Neural cell (in vitro differentiated cells): ENCODE results near the gene SUCLG2. TPM values are rescaled to one million over a fixed set of nuclear protein-coding genes. Genes with fewer than 3 reads are reported as not detected.

ENCODE experiments used
- H2AFZ ChIP-seq: fragments of 200-600, 300-800 bp; sonication (generic), shearing (Covaris generic); 2 replicates; pipeline ENCODE4 v1.6.0; 2014; ENCODE audit warnings: low read depth, mild to moderate bottlenecking, antibody characterized with exemption, low read length, moderate library complexity
- H3F3A ChIP-seq: fragments of 200-600 bp; shearing (Covaris generic); 2 replicates; pipeline ENCODE4 v1.6.1; 2016; ENCODE audit warnings: mild to moderate bottlenecking, moderate library complexity, mixed read lengths, antibody characterized with exemption, low read length; ENCODE audit not compliant: insufficient read depth, poor library complexity, severe bottlenecking
- H3K27ac ChIP-seq: fragments of 200-600, 300-800 bp; sonication (generic), shearing (Covaris generic); 2 replicates; pipeline ENCODE4 v1.5.1; 2014; ENCODE audit warnings: mild to moderate bottlenecking, low read length, moderate library complexity
- H3K27me3 ChIP-seq: fragments of 300-800, 200-600 bp; sonication (generic), shearing (Covaris generic); 2 replicates; pipeline ENCODE4 v1.6.0; 2014; ENCODE audit warnings: mild to moderate bottlenecking, low read depth, low read length, moderate library complexity; ENCODE audit not compliant: insufficient read depth
- H3K36me3 ChIP-seq: fragments of 300-800, 200-600 bp; sonication (generic), shearing (Covaris generic); 2 replicates; pipeline ENCODE4 v1.5.1; 2014; ENCODE audit warnings: mild to moderate bottlenecking, antibody characterized with exemption, low read length, moderate library complexity; ENCODE audit not compliant: insufficient read depth
- H3K4me2 ChIP-seq: fragments of 300-800, 200-600 bp; sonication (generic), shearing (Covaris generic); 2 replicates; pipeline ENCODE4 v1.6.0; 2014; ENCODE audit warnings: mild to moderate bottlenecking, low read length
- H3K4me3 ChIP-seq: fragments of 300-800, 200-600 bp; sonication (generic), shearing (Covaris generic); 2 replicates; pipeline ENCODE4 v1.5.1; 2014; ENCODE audit warnings: mild to moderate bottlenecking, low read length, moderate library complexity
- H3K79me2 ChIP-seq: fragments of 200-600 bp; shearing (Covaris generic); replicated peaks from 2 replicates; pipeline ENCODE4 v1.6.0; 2014; ENCODE audit warnings: mild to moderate bottlenecking, low read length, moderate library complexity; ENCODE audit not compliant: insufficient read depth
- H3K9ac ChIP-seq: fragments of 300-800, 200-600 bp; sonication (generic), shearing (Covaris generic); 2 replicates; pipeline ENCODE4 v1.6.1; 2016; ENCODE audit warnings: mild to moderate bottlenecking, low read length, mixed read lengths
- H3K9me2 ChIP-seq: fragments of 200-600 bp; shearing (Covaris generic); 2 replicates; pipeline ENCODE4 v1.6.1; 2016; ENCODE audit warnings: mild to moderate bottlenecking, low read length, mixed read lengths; ENCODE audit not compliant: insufficient read depth
- H3K9me3 ChIP-seq: fragments of 200-600, 300-800 bp; sonication (generic), shearing (Covaris generic); 2 replicates; pipeline ENCODE4 v1.6.1; 2016; ENCODE audit warnings: mild to moderate bottlenecking, mixed run types, low read length, moderate library complexity, mixed read lengths
- H4K20me1 ChIP-seq: fragments of 200-600 bp; shearing (Covaris generic); 2 replicates; pipeline ENCODE4 v1.6.1; 2016; ENCODE audit warnings: mild to moderate bottlenecking, mixed run types; ENCODE audit not compliant: insufficient read depth
- CTCF ChIP-seq: fragments of 450-650 bp; IDR thresholded peaks from 2 replicates; pipeline ENCODE4 v1.5.1; 2014; ENCODE audit warnings: antibody characterized with exemption, mild to moderate bottlenecking, moderate library complexity; ENCODE audit not compliant: poor library complexity, severe bottlenecking
- EP300 ChIP-seq: fragments of 450-650 bp; conservative IDR thresholded peaks from 2 replicates; pipeline ENCODE4 v1.6.1; 2014; ENCODE audit warnings: antibody characterized with exemption, mild to moderate bottlenecking, moderate library complexity; ENCODE audit not compliant: poor library complexity, severe bottlenecking
- EZH2 ChIP-seq: fragments of 200-600, 300-800 bp; shearing (Covaris generic), sonication (generic); IDR thresholded peaks from 2 replicates; pipeline ENCODE4 v1.6.1; 2014; ENCODE audit warnings: antibody characterized with exemption, low read length, borderline replicate concordance, mild to moderate bottlenecking; ENCODE audit not compliant: insufficient read depth, poor library complexity, severe bottlenecking
- MXI1 ChIP-seq: fragments of 450-650 bp; conservative IDR thresholded peaks from 2 replicates; pipeline ENCODE4 v1.6.1; 2014; ENCODE audit warnings: antibody characterized with exemption, mild to moderate bottlenecking; ENCODE audit not compliant: poor library complexity, severe bottlenecking
- POLR2AphosphoS5 ChIP-seq: IDR thresholded peaks from 2 replicates; pipeline ENCODE4 v1.6.1; 2012
- RAD21 ChIP-seq: fragments of 450-650 bp; conservative IDR thresholded peaks from 2 replicates; pipeline ENCODE4 v1.6.1; 2014; ENCODE audit warnings: antibody characterized with exemption, mild to moderate bottlenecking, moderate library complexity
- REST ChIP-seq: IDR thresholded peaks from 2 replicates; pipeline ENCODE4 v1.6.1; 2012; ENCODE audit warnings: borderline replicate concordance
- SMC3 ChIP-seq: fragments of 450-650 bp; conservative IDR thresholded peaks from 2 replicates; pipeline ENCODE4 v1.6.1; 2014; ENCODE audit warnings: antibody characterized with exemption, mild to moderate bottlenecking, moderate library complexity; ENCODE audit not compliant: poor library complexity
- TAF1 ChIP-seq: IDR thresholded peaks from 2 replicates; pipeline ENCODE4 v1.6.1; 2012; ENCODE audit warnings: low read depth
- polyA plus RNA-seq: library from polyadenylated mRNA; depleted of rRNA; stranded (reverse); fragments of >200 nt; gene quantifications from 2 replicates; pipeline ENCODE4 v1.2.3, GENCODE V29; 2014

Gene SUCLG2
- polyA plus RNA-seq, 1 donor from 2014 or later = 0.15 TPM

DNA sequence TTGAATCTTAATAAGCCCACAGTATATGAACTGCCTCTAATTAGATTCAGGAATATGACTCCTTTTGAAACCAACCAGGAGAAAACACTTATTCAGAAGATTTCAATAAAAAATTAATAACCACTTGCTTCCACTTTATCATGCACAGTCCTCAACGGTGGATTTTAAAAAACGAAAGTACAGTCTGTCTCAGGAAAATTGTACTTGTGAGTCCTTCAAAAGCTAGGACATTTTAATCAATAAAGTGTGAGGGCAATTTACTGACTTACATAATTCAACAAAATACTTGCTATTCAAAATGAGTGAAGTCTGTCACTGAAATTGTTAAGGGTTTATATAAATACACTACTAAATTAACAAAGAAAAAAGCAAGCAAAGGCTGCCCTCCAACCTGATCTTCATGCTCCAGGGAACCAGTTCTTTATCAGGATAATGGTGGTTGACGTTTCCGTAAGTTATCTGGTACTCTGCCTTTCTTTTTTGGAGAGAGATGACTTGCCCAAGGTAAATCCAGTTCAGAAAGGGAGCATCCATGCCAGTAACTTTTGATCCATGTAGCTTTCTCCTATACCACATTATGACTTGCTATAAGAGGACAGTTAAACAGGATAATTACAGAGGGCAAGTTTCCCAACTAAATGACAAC lies 17.0 kb downstream of the SUCLG2 start:
- no peak for TF ChIP-seq SMC3
- no peak for TF ChIP-seq RAD21
- no peak for TF ChIP-seq REST
- no peak for TF ChIP-seq POLR2AphosphoS5
- no peak for TF ChIP-seq EZH2
- TF ChIP-seq EP300 = no peak
- no peak for TF ChIP-seq TAF1
- no peak for TF ChIP-seq MXI1
- no peak for TF ChIP-seq CTCF
- Histone ChIP-seq H3K9me2 (no peaks in the 10 kb centered on the region), H2AFZ (no peak overlapping the region), H3K9me3 (no peaks in the 10 kb centered on the region), H3K4me3 (no peak overlapping the region), H3F3A (no peaks in the 10 kb centered on the region), H3K27me3 (no peaks in the 10 kb centered on the region), H3K36me3 (no peaks in the 10 kb centered on the region), H3K79me2 (no peaks in the 10 kb centered on the region), H3K27ac (no peak overlapping the region), H4K20me1 (no peaks in the 10 kb centered on the region), H3K4me2 (no peak overlapping the region), H3K9ac (no peak overlapping the region)

DNA sequence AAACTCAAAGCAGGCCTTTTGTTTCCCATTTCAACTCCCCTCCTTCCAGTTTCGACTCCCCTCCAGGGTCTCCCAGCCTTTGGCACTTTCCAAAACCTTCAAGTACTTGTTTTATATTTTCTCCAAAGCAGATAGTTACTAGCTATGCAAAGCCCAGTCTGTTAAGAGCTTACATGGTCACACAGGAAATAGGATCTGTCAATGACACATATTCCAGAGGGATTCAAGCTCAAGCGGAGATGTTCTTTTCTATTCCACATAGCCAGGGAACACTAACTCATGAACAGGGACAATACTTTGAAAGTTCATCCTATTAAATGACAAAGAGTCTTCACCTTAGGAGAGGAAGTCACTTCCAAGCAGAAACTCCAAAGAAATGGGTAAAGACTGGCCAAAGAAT lies 18.6 kb downstream of the SUCLG2 start:
- no peaks in the 10 kb centered on the region for H3K27me3 ChIP-seq
- no peak overlapping the region for H3K4me2 ChIP-seq
- no peaks in the 10 kb centered on the region for H3F3A ChIP-seq
- no peak for TF ChIP-seq EP300
- H4K20me1 ChIP-seq = no peaks in the 10 kb centered on the region
- H3K9me2 ChIP-seq = no peaks in the 10 kb centered on the region
- H3K9ac ChIP-seq = no peak overlapping the region
- no peak overlapping the region for H3K27ac ChIP-seq
- H3K9me3 ChIP-seq = no peaks in the 10 kb centered on the region
- no peak overlapping the region for H2AFZ ChIP-seq
- no peaks in the 10 kb centered on the region for H3K79me2 ChIP-seq
- H3K4me3 ChIP-seq = no peak overlapping the region
- H3K36me3 ChIP-seq = no peaks in the 10 kb centered on the region

GRCh38 chr3:67635257-67635656 lies 19.2 kb downstream of the SUCLG2 start:
- Histone ChIP-seq H3K36me3 (no peaks in the 10 kb centered on the region), H3K4me2 (no peak overlapping the region), H3K27ac (no peak overlapping the region), H3K9ac (no peak overlapping the region), H3K9me2 (no peaks in the 10 kb centered on the region), H3K79me2 (no peaks in the 10 kb centered on the region), H2AFZ (no peak overlapping the region), H3K27me3 (no peaks in the 10 kb centered on the region), H4K20me1 (no peaks in the 10 kb centered on the region), H3F3A (no peaks in the 10 kb centered on the region), H3K4me3 (no peak overlapping the region), H3K9me3 (no peaks in the 10 kb centered on the region)
- no peak for TF ChIP-seq POLR2AphosphoS5
- TF ChIP-seq REST = no peak
- no peak for TF ChIP-seq EP300
